H9 (cell line): ENCODE data around the gene FAAH. TPM values are rescaled to one million over a fixed set of nuclear protein-coding genes. Genes with fewer than 3 reads are reported as not detected.

Experiments used
- DNase-seq: peaks from one replicate; pipeline ENCODE4 v3.0.0-alpha.2; 2017
- H2AFZ ChIP-seq: one replicate; pipeline ENCODE4 v1.6.1; 2013; ENCODE audit warnings: mild to moderate bottlenecking, low read length, control low read depth, moderate library complexity
- H2AK5ac ChIP-seq: 2 replicates; pipeline ENCODE4 v1.6.1; 2013; ENCODE audit warnings: low read length, control low read depth, mixed read lengths; ENCODE audit not compliant: insufficient read length
- H2BK120ac ChIP-seq: one replicate; pipeline ENCODE4 v1.6.1; 2013; ENCODE audit warnings: low read depth, mild to moderate bottlenecking, low read length, control low read depth, inconsistent platforms; ENCODE audit not compliant: poor library complexity, severe bottlenecking
- H2BK12ac ChIP-seq: 2 replicates; pipeline ENCODE4 v1.6.1; 2013; ENCODE audit warnings: low read length, control low read depth, mixed read lengths, low read depth; ENCODE audit not compliant: insufficient read length
- H2BK15ac ChIP-seq: 2 replicates; pipeline ENCODE4 v1.6.1; 2013; ENCODE audit warnings: low read depth, low read length, control low read depth
- H2BK20ac ChIP-seq: one replicate; pipeline ENCODE4 v1.6.1; 2013; ENCODE audit warnings: low read depth, mild to moderate bottlenecking, low read length, control low read depth, inconsistent platforms; ENCODE audit not compliant: poor library complexity, severe bottlenecking
- H2BK5ac ChIP-seq: 2 replicates; pipeline ENCODE4 v1.6.1; 2013; ENCODE audit warnings: low read length, control low read depth, mixed read lengths; ENCODE audit not compliant: insufficient read length
- H3K14ac ChIP-seq: 2 replicates; pipeline ENCODE4 v1.6.1; 2013; ENCODE audit warnings: low read length, control low read depth; ENCODE audit not compliant: insufficient read depth
- H3K18ac ChIP-seq: 2 replicates; pipeline ENCODE4 v1.6.1; 2013; ENCODE audit warnings: low read depth, mild to moderate bottlenecking, mixed read lengths, low read length, control low read depth; ENCODE audit not compliant: insufficient read length
- H3K23ac ChIP-seq: 2 replicates; pipeline ENCODE4 v1.6.1; 2013; ENCODE audit warnings: low read length, control low read depth, mixed read lengths, low read depth; ENCODE audit not compliant: insufficient read length
- H3K23me2 ChIP-seq: 2 replicates; pipeline ENCODE4 v1.6.1; 2013; ENCODE audit warnings: low read depth, mild to moderate bottlenecking, mixed read lengths, low read length, control low read depth; ENCODE audit not compliant: insufficient read length, poor library complexity, severe bottlenecking
- H3K27ac ChIP-seq: 2 replicates; pipeline ENCODE4 v1.5.1; 2013; ENCODE audit warnings: low read length, control low read depth, mixed read lengths, low read depth; ENCODE audit not compliant: insufficient read length
- H3K27me3 ChIP-seq: 2 replicates; pipeline ENCODE4 v1.6.1; 2013; ENCODE audit warnings: low read length, control low read depth, inconsistent platforms; ENCODE audit not compliant: insufficient read depth
- H3K4ac ChIP-seq: 2 replicates; pipeline ENCODE4 v1.6.1; 2013; ENCODE audit warnings: low read depth, mild to moderate bottlenecking, control low read depth, inconsistent platforms, low read length, moderate library complexity
- H3K4me1 ChIP-seq: 2 replicates; pipeline ENCODE4 v1.6.1; 2013; ENCODE audit warnings: low read length, control low read depth, inconsistent platforms; ENCODE audit not compliant: insufficient read depth
- H3K4me2 ChIP-seq: 2 replicates; pipeline ENCODE4 v1.6.1; 2013; ENCODE audit warnings: low read length, control low read depth, mixed read lengths; ENCODE audit not compliant: insufficient read length, insufficient read depth
- H3K56ac ChIP-seq: 2 replicates; pipeline ENCODE4 v1.6.1; 2013; ENCODE audit warnings: low read depth, mild to moderate bottlenecking, mixed read lengths, low read length, control low read depth; ENCODE audit not compliant: insufficient read length
- H3K79me1 ChIP-seq: 2 replicates; pipeline ENCODE4 v1.6.1; 2013; ENCODE audit warnings: low read depth, mild to moderate bottlenecking, moderate library complexity, low read length, control low read depth, inconsistent platforms; ENCODE audit not compliant: insufficient read depth, poor library complexity, severe bottlenecking
- H3K79me2 ChIP-seq: 2 replicates; pipeline ENCODE4 v1.6.1; 2013; ENCODE audit warnings: low read length, control low read depth, inconsistent platforms; ENCODE audit not compliant: insufficient read depth
- H3K9ac ChIP-seq: 2 replicates; pipeline ENCODE4 v1.6.1; 2013; ENCODE audit warnings: low read length, control low read depth, mixed read lengths; ENCODE audit not compliant: insufficient read length; ENCODE audit errors: extremely low read depth
- H3K9me3 ChIP-seq: one replicate; pipeline ENCODE4 v1.6.1; 2013; ENCODE audit warnings: low read depth, low read length, inconsistent platforms; ENCODE audit not compliant: control insufficient read depth
- H3T11ph ChIP-seq: one replicate; pipeline ENCODE4 v1.6.1; 2013; ENCODE audit warnings: mild to moderate bottlenecking, low read length, control low read depth, inconsistent platforms
- H4K20me1 ChIP-seq: one replicate; pipeline ENCODE4 v1.6.1; 2013; ENCODE audit not compliant: control insufficient read depth, insufficient read length, insufficient read depth
- H4K5ac ChIP-seq: 2 replicates; pipeline ENCODE4 v1.6.1; 2013; ENCODE audit warnings: low read depth, mild to moderate bottlenecking, mixed read lengths, low read length, control low read depth; ENCODE audit not compliant: insufficient read length
- H4K8ac ChIP-seq: replicated peaks from 2 replicates; pipeline ENCODE4 v1.6.1; 2013; ENCODE audit warnings: low read length, control low read depth, mixed read lengths, low read depth; ENCODE audit not compliant: insufficient read length
- H4K91ac ChIP-seq: 2 replicates; pipeline ENCODE4 v1.6.1; 2013; ENCODE audit warnings: low read depth, mild to moderate bottlenecking, moderate library complexity, mixed read lengths, low read length, control low read depth; ENCODE audit not compliant: insufficient read length
- H3K27ac Mint-ChIP-seq, 3 experiments: 2 replicates in 2 of 3; 3 replicates in 1 of 3; pipeline ENCODE4 v1.8.0; 2020 to 2021; ENCODE audit warnings: mixed read lengths in 3 of 3, mild to moderate bottlenecking in 1 of 3, moderate library complexity in 1 of 3
- H3K27me3 Mint-ChIP-seq: 2 replicates; pipeline ENCODE4 v1.8.0; 2021; ENCODE audit warnings: low read depth, mild to moderate bottlenecking, moderate library complexity, mixed read lengths
- H3K36me3 Mint-ChIP-seq, 3 experiments: 2 replicates in 2 of 3; 3 replicates in 1 of 3; pipeline ENCODE4 v1.8.0; 2020 to 2021; ENCODE audit warnings: low read depth in 3 of 3, mixed read lengths in 3 of 3; ENCODE audit not compliant: insufficient read depth in 1 of 3
- H3K4me1 Mint-ChIP-seq, 2 experiments: 2 replicates each; pipeline ENCODE4 v1.8.0; 2020; ENCODE audit warnings: mixed read lengths in 2 of 2
- H3K4me3 Mint-ChIP-seq, 2 experiments: 2 replicates in 1 of 2; 3 replicates in 1 of 2; pipeline ENCODE4 v1.8.0; 2020 to 2021; ENCODE audit warnings: mild to moderate bottlenecking in 2 of 2, mixed read lengths in 2 of 2, moderate library complexity in 1 of 2
- H3K9me3 Mint-ChIP-seq, 2 experiments: 2 replicates in 1 of 2; 3 replicates in 1 of 2; pipeline ENCODE4 v1.8.0; 2020; ENCODE audit warnings: mild to moderate bottlenecking in 2 of 2, mixed read lengths in 2 of 2, moderate library complexity in 1 of 2
- WGBS: extraction: QIAGEN DNeasy Blood & Tissue Kit; methylation state at CpG from one replicate; pipeline ENCODE4 v1.1.7; 2013; ENCODE audit warnings: missing lambda C conversion rate, low lambda C conversion rate, mixed read lengths; ENCODE audit not compliant: insufficient read length; ENCODE audit errors: extremely low coverage; 5-methylcytosine and 5-hydroxymethylcytosine counted together
- total RNA-seq: library from RNA; stranded (reverse); gene quantifications from 2 replicates; pipeline ENCODE4 v1.2.1, GENCODE V29; 2021
- TF ChIP-seq, protein P1 (sequence below): fragments of 200-600 bp; sonication (generic); conservative IDR thresholded peaks from 3 replicates; pipeline ENCODE4 v1.8.0; 2021; ENCODE audit warnings: antibody characterized with exemption, mild to moderate bottlenecking

The FAAH gene
- total RNA-seq, 1 experiment from 2014 or later, result 18.9 TPM

GRCh38 chr1:46413596-46413985 is 19.5 kb downstream of the FAAH start:
- Mint-ChIP-seq H3K27ac (no peak overlapping the region), H3K27me3 (peaks cover 6% of the 10 kb centered on the region), H3K4me3 (no peak overlapping the region), H3K9me3 (no peaks in the 10 kb centered on the region), H3K36me3 (peaks cover 0 to 15% (median 13%) of the 10 kb centered on the region in 3 experiments; a peak in 5 of 7 replicates), H3K4me1 (peaks cover 0 to 8% of the 10 kb centered on the region in 2 experiments; a peak in 2 of 4 replicates)
- Histone ChIP-seq H3K79me1 (no peaks in the 10 kb centered on the region), H4K20me1 (no peaks in the 10 kb centered on the region), H4K5ac (no peak overlapping the region), H3K9me3 (no peaks in the 10 kb centered on the region), H3K56ac (no peak overlapping the region), H4K8ac (no peak overlapping the region), H3K4me2 (no peak overlapping the region), H3T11ph (no peak overlapping the region), H3K18ac (no peak overlapping the region), H2BK5ac (no peak overlapping the region), H2AFZ (no peak overlapping the region), H3K14ac (no peak overlapping the region), H3K23me2 (no peaks in the 10 kb centered on the region), H2BK120ac (no peak overlapping the region), H3K27me3 (no peaks in the 10 kb centered on the region), H3K4me1 (no peaks in the 10 kb centered on the region), H3K23ac (no peak overlapping the region), H4K91ac (no peak overlapping the region), H3K9ac (no peak overlapping the region), H3K4ac (no peak overlapping the region), H3K79me2 (no peaks in the 10 kb centered on the region), H2AK5ac (no peak overlapping the region), H2BK12ac (no peak overlapping the region), H2BK15ac (no peak overlapping the region), H3K27ac (no peak overlapping the region), H2BK20ac (no peak overlapping the region)
- DNase-seq, result peak; percentile 73
- no CpG with 5 or more reads among the region's 7 CpGs for WGBS
- TF ChIP-seq, protein P1, sequence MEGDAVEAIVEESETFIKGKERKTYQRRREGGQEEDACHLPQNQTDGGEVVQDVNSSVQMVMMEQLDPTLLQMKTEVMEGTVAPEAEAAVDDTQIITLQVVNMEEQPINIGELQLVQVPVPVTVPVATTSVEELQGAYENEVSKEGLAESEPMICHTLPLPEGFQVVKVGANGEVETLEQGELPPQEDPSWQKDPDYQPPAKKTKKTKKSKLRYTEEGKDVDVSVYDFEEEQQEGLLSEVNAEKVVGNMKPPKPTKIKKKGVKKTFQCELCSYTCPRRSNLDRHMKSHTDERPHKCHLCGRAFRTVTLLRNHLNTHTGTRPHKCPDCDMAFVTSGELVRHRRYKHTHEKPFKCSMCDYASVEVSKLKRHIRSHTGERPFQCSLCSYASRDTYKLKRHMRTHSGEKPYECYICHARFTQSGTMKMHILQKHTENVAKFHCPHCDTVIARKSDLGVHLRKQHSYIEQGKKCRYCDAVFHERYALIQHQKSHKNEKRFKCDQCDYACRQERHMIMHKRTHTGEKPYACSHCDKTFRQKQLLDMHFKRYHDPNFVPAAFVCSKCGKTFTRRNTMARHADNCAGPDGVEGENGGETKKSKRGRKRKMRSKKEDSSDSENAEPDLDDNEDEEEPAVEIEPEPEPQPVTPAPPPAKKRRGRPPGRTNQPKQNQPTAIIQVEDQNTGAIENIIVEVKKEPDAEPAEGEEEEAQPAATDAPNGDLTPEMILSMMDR, result peak; percentile 56
